GM21423 (cell line): ENCODE results near the gene LEP.
A peak's percentile ranks its signal among the peaks of the same experiment; 100 is the strongest.

ENCODE experiments used
- ATAC-seq: cut with Tn5 transposase; IDR thresholded peaks from one replicate; pipeline ENCODE4 v1.9.1; 2021; ENCODE audit warnings: mild to moderate bottlenecking, moderate library complexity; ENCODE audit not compliant: unreplicated experiment

Gene LEP

GRCh38 chr7:128240696-128241386 lies at the start of gene LEP:
TSS of gene LEP (plus strand) at chr7:128241278. CDS start at chr7:128252019, 10,741 bp downstream.
- no peak for ATAC-seq

GRCh38 chr7:128192497-128193142 lies 48.5 kb upstream of the LEP start:
- no peak for ATAC-seq

GRCh38 chr7:128194533-128195282 lies 46.4 kb upstream of the LEP start:
- no peak for ATAC-seq

- no peak for ATAC-seq
These were observed 43.5 kb upstream of the LEP start for GRCh38 chr7:128197589-128197988.

DNA sequence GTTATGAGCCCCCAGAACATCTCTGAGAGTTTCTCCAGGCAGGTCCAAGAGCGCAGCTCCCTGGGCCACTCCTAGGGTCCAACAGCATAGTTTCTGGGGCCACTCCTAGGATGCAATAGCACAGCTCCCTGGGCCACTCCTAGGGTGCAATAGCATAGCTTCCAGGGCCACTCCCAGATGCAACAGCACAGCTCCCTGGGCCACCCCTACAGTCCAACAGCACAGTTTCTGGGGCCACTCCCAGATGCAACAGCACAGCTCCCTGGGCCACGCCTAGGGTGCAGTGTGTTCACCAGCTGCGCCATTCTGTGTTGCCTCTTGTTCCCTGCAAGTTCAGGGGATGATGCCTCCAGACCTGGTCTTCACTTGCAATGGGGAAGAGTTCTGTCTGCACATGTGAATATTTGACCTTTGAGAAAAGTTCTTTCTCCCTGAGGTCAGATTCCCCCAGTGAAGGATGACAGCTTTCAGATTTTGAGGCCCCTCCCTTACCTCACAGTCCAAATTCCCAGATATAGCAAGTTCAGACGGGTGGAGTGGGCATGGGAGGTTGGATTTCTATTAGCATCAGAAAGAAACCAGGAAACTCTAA lies 43.0 kb upstream of the LEP start:
- ATAC-seq = no peak

GRCh38 chr7:128200376-128200775 lies 40.7 kb upstream of the LEP start:
- ATAC-seq = no peak

- no peak for ATAC-seq
These were observed 39.9 kb upstream of the LEP start for GRCh38 chr7:128201067-128201689.

GRCh38 chr7:128201690-128202085 lies 39.4 kb upstream of the LEP start:
- no peak for ATAC-seq

DNA sequence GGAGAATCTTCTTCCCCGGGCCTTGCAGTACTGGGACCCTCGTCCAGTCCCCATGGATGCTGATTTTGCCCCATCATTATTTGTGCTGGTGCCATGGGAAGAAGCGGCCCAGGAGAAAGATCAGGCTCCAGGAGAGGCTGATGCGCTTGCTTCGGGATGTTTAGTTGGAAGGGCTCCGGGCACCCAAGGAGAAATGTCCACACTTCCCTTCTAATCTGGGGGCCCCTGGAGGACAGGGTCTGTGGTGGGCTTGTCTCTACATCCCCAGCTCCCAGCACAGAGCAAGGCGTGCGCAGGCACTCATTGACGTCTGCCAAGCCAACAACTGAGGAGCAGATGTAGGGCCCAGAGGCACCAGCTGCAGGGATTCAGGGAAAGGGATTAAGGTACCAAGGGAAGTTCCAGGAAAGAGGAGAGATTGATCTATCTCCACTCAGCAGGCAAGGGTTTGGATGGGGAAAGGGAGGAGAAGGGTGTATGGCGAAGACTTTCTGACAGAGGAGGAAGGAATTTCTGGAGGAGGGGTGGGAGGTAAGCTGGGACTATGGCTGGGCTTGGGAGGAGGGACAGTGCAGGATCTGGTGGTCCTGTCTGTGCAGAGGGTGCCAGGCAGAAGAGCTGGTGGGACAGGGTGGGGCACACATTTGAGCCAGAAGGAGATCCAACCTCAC lies 38.7 kb upstream of the LEP start:
- no peak for ATAC-seq

- ATAC-seq = no peak
These were observed 38.0 kb upstream of the LEP start for GRCh38 chr7:128203047-128203491.

GRCh38 chr7:128203710-128204214 lies 37.3 kb upstream of the LEP start:
- ATAC-seq = no peak

- ATAC-seq = no peak
These were observed 36.6 kb upstream of the LEP start for GRCh38 chr7:128204455-128204854.

GRCh38 chr7:128205068-128205467 lies 36.0 kb upstream of the LEP start:
- no peak for ATAC-seq

DNA sequence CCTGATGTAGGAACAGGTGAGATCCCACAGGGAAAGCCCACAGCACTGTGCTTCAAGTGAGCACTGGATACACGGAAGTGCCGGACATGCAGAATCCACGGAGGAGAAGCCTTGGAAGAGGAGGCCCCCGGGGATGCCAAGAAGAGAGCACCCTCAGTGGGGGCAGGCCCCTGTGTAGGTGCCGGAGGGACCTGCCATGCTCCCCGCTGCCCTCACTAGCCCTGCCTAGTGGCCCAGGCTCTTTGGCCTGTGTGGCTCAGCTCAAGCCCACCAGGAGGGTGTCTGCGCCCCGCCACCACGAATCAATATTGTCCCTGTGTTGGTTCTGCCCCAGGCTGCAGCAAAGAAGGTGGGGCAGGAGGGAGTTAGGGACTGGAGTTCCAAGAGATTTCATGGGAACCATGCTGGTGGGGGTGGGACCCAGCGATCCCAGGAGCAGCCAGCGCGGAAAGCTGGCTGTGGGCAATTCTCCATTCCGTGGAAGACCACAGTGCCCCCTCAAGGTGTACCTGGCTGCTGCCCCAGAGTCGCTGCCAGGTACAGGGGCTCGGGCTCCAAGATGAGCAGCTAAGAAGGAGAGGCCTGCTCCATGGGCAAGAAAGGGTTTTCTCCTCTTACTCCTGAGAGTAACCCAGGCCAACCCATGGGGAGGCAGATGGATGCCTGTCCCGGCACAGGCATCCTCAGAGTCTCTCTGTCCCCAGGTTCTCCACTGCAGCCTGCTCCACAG lies 34.9 kb upstream of the LEP start:
- no peak for ATAC-seq

GRCh38 chr7:128206747-128207500 lies 34.2 kb upstream of the LEP start:
- ATAC-seq = no peak

- ATAC-seq = no peak
These were observed 33.5 kb upstream of the LEP start for GRCh38 chr7:128207609-128208008.

DNA sequence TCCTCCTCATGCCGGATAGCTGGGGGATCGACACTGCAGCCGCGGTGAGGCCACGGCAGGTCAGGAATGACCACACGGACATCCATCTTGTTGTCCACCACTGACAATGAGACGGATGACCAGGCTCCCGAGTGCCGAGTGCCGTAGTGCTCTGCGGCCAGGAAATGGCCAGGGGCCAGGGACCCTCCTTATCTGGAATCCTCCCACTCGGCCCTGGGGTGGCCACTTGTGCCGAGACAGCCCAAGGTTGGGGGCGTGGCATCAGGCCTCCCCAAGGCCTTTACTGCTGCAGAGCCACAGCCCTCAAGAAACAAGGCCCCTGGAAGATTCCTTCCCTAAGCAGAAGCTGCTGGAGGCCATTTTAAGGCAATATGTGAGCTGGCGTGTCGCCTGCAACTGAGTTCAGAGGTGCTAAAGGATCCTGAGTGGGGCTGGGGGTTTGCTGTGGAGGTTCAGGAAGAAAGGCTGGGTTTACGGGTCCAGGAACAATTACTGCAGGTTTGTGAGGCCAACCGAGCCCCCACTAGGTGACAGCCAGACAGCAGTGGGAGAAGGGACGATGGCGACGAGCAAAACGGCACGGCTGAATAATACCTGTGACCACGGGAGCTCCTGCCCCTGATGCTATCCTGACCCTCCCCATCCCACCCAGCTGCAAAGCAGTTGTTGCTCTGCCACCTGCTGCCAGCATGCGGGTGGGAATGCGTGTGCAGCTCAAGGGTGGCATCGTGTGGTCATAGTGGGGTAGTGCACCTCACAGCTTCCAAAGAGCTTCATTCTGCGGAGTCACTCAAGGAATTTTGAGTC lies 31.6 kb upstream of the LEP start:
- peak; percentile 66 for ATAC-seq

GRCh38 chr7:128210036-128210347 lies 31.1 kb upstream of the LEP start:
- ATAC-seq = no peak
